NCI-H345 treated with DMSO at 0.1 percent for 48 hours (cell line): ENCODE results near the gene MTHFD2L.
A peak's percentile ranks its signal among the peaks of the same experiment; 100 is the strongest.
"Not testable (repeated sequence)": the region's sequence is repeated elsewhere in the genome, so short reads cannot be mapped to it uniquely, and the experiment has no call there.

Experiments used
- DNase-seq: peaks from one replicate; lab custom pipeline; 2025; ENCODE audit not compliant: unreplicated experiment; lab: John Stamatoyannopoulos, UW

The MTHFD2L gene

GRCh38 chr4:74157561-74158465 is at the start of gene MTHFD2L:
MTHFD2L (plus strand) TSS chr4:74158118; CDS start chr4:74158139, 21 bp downstream.
- peak; percentile 45 for DNase-seq

GRCh38 chr4:74108457-74109115 is 49.3 kb upstream of the MTHFD2L start:
- DNase-seq = no peak

- no peak for DNase-seq
Measured at GRCh38 chr4:74109116-74109869, 48.6 kb upstream of the MTHFD2L start.

GRCh38 chr4:74109870-74110605 is 47.9 kb upstream of the MTHFD2L start:
- DNase-seq = no peak

- DNase-seq = no peak
Measured at GRCh38 chr4:74110670-74111069, 47.2 kb upstream of the MTHFD2L start.

GRCh38 chr4:74111306-74111975 is 46.5 kb upstream of the MTHFD2L start:
- no peak for DNase-seq

GRCh38 chr4:74111990-74112389 is 45.9 kb upstream of the MTHFD2L start:
- DNase-seq = no peak

GRCh38 chr4:74112399-74113105 is 45.4 kb upstream of the MTHFD2L start:
- DNase-seq = no peak

- DNase-seq = no peak
Measured at GRCh38 chr4:74114234-74114633, 43.7 kb upstream of the MTHFD2L start.

GRCh38 chr4:74117024-74117534 is 40.8 kb upstream of the MTHFD2L start:
- DNase-seq = peak; percentile 40

- no peak for DNase-seq
Measured at GRCh38 chr4:74118600-74119338, 39.1 kb upstream of the MTHFD2L start.

- DNase-seq = no peak
Measured at GRCh38 chr4:74120086-74120485, 37.8 kb upstream of the MTHFD2L start.

- no peak for DNase-seq
Measured at GRCh38 chr4:74121643-74122579, 36.0 kb upstream of the MTHFD2L start.

- DNase-seq = peak; percentile 90
Measured at GRCh38 chr4:74123065-74123728, 34.7 kb upstream of the MTHFD2L start.

GRCh38 chr4:74125029-74125428 is 32.9 kb upstream of the MTHFD2L start:
- no peak for DNase-seq

GRCh38 chr4:74127745-74128144 is 30.2 kb upstream of the MTHFD2L start:
- DNase-seq = no peak

- not testable (repeated sequence) for DNase-seq
Measured at GRCh38 chr4:74130843-74131242, 27.1 kb upstream of the MTHFD2L start.
